Heart left ventricle (tissue), 16 donors: ENCODE data around the gene FZD10. TPM values are rescaled to one million over a fixed set of nuclear protein-coding genes. Genes with fewer than 3 reads are reported as not detected.

ENCODE experiments used
- ATAC-seq, 4 donors: fragments of 200-7000 bp; cut with Tn5 transposase; one replicate each; pipeline ENCODE4 v1.9.1; 2020 to 2022; ENCODE audit warnings: moderate library complexity in 4 of 4, mild to moderate bottlenecking in 3 of 4, moderate number of reproducible peaks in 1 of 4
- DNase-seq, 5 donors: peaks; one replicate each; pipeline ENCODE4 v3.0.0-alpha.2; 2020
- H3K27ac ChIP-seq, 12 donors: fragments of 200-600 bp; sonication (generic) in 4 of 12; one replicate each; pipeline versions ENCODE4 v1.5.0 to v1.8.0; 2016 to 2022; ENCODE audit warnings: mild to moderate bottlenecking in 2 of 12
- H3K27me3 ChIP-seq, 9 donors: fragments of 200-600 bp; sonication (generic) in 2 of 9; one replicate each; pipeline versions ENCODE4 v1.5.1 to v1.8.0; 2016 to 2022; ENCODE audit warnings: mild to moderate bottlenecking in 3 of 9
- H3K36me3 ChIP-seq, 9 donors: fragments of 200-600 bp; sonication (generic) in 2 of 9; one replicate each; pipeline versions ENCODE4 v1.5.0 to v1.8.0; 2018 to 2022; ENCODE audit warnings: mild to moderate bottlenecking in 2 of 9
- H3K4me1 ChIP-seq, 12 donors: fragments of 200-600 bp; sonication (generic) in 4 of 12; one replicate each; pipeline versions ENCODE4 v1.5.0 to v1.8.0; 2016 to 2022; ENCODE audit warnings: mild to moderate bottlenecking in 3 of 12
- H3K4me3 ChIP-seq, 12 donors: fragments of 200-600 bp; sonication (generic) in 4 of 12; one replicate each; pipeline versions ENCODE4 v1.5.0 to v1.8.0; 2017 to 2022; ENCODE audit warnings: mild to moderate bottlenecking in 9 of 12, moderate library complexity in 4 of 12
- H3K9me3 ChIP-seq, 12 donors: fragments of 200-600 bp; sonication (generic) in 4 of 12; one replicate each; pipeline versions ENCODE4 v1.5.0 to v1.8.0; 2016 to 2022; ENCODE audit warnings: mild to moderate bottlenecking in 1 of 12
- POLR2A ChIP-seq, 2 donors: fragments of 450-650 bp; IDR thresholded peaks; one replicate each; pipeline ENCODE4 v1.6.1; 2017; ENCODE audit warnings: antibody characterized with exemption in 2 of 2, mild to moderate bottlenecking in 2 of 2, moderate library complexity in 2 of 2
- WGBS, 4 donors: extraction: QIAGEN DNeasy Blood & Tissue Kit in 2 of 4; methylation state at CpG; one replicate each; pipeline versions ENCODE4 v1.1.5 to v1.1.7; 2013 to 2018; 5-methylcytosine and 5-hydroxymethylcytosine counted together
- intact Hi-C, 10 donors: fragments of 100-400 bp; cut with DNase I; formaldehyde crosslinking; loops; one replicate each; pipeline versions ENCODE4 v1.11.1 to v1.14.2; 2022
- polyA plus RNA-seq, 2 donors: library from polyadenylated mRNA; stranded (reverse); fragments of 200-250 nt; gene quantifications; one replicate each; pipeline ENCODE4 v1.2.3, GENCODE V29; 2013
- total RNA-seq, 9 donors: library from RNA; depleted of rRNA in 2 of 9; stranded (reverse); fragments of >200 nt in 2 of 9; fragmentation: NEBNext Ultra II Directional in 3 of 9; extraction: Animal tissue kit (Norgen Biotek cat#: 25700) in 3 of 9; gene quantifications; one replicate each; pipeline versions ENCODE4 v1.1.0 to v1.2.4, GENCODE V29; 2016 to 2023
- TF ChIP-seq, protein P1 (sequence below), 12 donors: fragments of 200-600 bp; sonication (generic) in 4 of 12; IDR thresholded peaks; one replicate each; pipeline versions ENCODE4 v1.5.0 to v1.8.0; 2018 to 2022; ENCODE audit warnings: antibody characterized with exemption in 12 of 12, mild to moderate bottlenecking in 5 of 12
- donor health status: ischemic (EF 13 %, LVEDD 7.1; RV severe dilation, severe dysfunction).
- donor health status: healthy with polysubstance abuse.
- donor health status: DM: no; HTN: yes; CAD: no.
- donor health status: DM: no; HTN: no; CAD: no.
- donor health status: ischemic (EF 25% LVEDD 6.9; RV normal size, moderate dysfunction).
- donor health status: ischemic (EF 25% LVEDD 5.7; RV mildly dilated, moderate dysfunction).
- donor health status: healthy.
- donor health status: DM: yes; HTN: yes; CAD: no.
- donor health status: ischemic (EF 35%, LVEDD 5.7; RV mildly dilated, moderate dysfunction).
- donor health status: nonischemic (EF 11% LVEDD 7.7; RV severe dilation, severe dysfunction).
- donor health status: DM: yes; HTN: yes; CAD: no.
- donor health status: PGD.
- donor health status: ischemic (EF 29% LVEDD 5.4; RV normal size, mild dysfunction).
- donor health status: nonischemic (EF 23%, LVEDD 6.1; RV moderate dilation, normal function).

FZD10 gene
- total and polyA plus RNA-seq, 11 donors = 0.06 to 0.23 (median 0.10) TPM; not detected in 3

DNA sequence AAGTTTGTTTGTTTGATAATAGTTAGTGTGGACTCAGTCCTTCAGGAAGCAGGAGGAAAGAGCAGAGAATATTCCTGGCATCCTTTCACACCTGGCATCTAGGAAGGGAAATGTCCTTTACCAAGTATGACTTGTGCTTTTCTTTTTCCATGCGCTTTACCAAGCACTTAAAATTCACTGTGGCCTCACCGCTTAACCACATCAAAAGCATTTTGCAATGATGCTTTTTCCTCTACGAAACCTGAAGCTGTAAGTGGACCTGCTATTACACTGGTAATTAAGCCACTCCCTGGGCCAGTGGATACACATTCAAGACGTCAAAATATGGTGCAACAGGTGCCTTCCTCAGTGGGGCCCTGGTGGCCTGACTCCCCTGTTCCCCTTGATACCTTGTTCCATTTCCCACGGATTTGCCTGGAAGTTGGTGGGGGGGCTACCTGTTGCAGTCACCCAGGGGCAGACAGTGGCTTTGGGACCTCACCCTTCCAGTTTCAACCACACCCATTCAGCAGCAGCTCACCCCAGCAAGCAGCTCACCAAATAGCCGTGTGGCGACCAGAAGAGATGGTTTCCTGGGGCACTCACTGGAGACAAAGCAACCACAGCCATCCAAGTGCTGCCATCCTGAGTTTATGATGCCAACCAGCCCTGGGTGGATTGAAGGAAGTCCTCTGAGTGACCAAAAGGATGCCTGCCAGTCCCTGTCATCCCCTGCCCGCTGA lies 14.2 kb upstream of the FZD10 start:
- Histone ChIP-seq H3K4me3 (no peak overlapping the region), H3K4me1 (no peaks in the 10 kb centered on the region), H3K27me3 (peaks cover 0 to 36% (median 0%) of the 10 kb centered on the region in 9 donors), H3K27ac (no peak overlapping the region), H3K36me3 (no peaks in the 10 kb centered on the region), H3K9me3 (no peaks in the 10 kb centered on the region)
- whole genome bisulfite sequencing, 4 donors = 50 to 78% (median 65%) methylated on average over 8 of the region's 8 CpGs
- intact Hi-C loops = no loop called here
- ATAC-seq (no peak), DNase-seq (no peak)
- TF ChIP-seq POLR2A (IDR thresholded peaks at IDR 0.05) = no peak
- TF ChIP-seq, protein P1, sequence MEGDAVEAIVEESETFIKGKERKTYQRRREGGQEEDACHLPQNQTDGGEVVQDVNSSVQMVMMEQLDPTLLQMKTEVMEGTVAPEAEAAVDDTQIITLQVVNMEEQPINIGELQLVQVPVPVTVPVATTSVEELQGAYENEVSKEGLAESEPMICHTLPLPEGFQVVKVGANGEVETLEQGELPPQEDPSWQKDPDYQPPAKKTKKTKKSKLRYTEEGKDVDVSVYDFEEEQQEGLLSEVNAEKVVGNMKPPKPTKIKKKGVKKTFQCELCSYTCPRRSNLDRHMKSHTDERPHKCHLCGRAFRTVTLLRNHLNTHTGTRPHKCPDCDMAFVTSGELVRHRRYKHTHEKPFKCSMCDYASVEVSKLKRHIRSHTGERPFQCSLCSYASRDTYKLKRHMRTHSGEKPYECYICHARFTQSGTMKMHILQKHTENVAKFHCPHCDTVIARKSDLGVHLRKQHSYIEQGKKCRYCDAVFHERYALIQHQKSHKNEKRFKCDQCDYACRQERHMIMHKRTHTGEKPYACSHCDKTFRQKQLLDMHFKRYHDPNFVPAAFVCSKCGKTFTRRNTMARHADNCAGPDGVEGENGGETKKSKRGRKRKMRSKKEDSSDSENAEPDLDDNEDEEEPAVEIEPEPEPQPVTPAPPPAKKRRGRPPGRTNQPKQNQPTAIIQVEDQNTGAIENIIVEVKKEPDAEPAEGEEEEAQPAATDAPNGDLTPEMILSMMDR (IDR thresholded peaks at IDR 0.05) = no peak

DNA sequence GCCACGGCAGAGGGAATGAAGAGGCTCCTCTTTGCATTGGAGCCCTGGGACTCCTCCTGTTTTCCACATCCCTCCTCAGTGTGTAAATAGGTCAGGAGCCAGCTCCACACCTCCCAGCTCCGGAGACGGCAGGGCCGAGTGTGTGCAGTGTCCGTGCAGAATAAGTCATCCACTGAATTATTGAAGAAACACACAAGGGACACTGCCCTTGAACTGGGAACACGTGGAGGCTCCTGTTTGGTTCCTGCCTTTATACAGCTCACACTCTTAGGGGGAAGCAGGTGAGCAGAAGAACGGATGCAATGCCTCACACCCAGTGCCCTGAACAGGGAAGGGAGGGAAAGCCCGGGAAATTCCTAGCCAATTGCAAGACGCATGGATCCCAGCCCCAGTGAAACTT lies 10.4 kb upstream of the FZD10 start:
- Histone ChIP-seq H3K27ac (no peak overlapping the region), H3K4me1 (no peaks in the 10 kb centered on the region), H3K4me3 (no peak overlapping the region), H3K9me3 (no peaks in the 10 kb centered on the region), H3K36me3 (no peaks in the 10 kb centered on the region), H3K27me3 (peaks cover 0 to 44% (median 12%) of the 10 kb centered on the region in 9 donors)
- intact Hi-C loops = no loop called here
- TF ChIP-seq POLR2A (IDR thresholded peaks at IDR 0.05) = no peak
- TF ChIP-seq, protein P1 (IDR thresholded peaks at IDR 0.05) = no peak
- ATAC-seq = no peak
- DNase-seq = no peak
- WGBS, 4 donors = 67 to 83% (median 81%) methylated on average over 5 to 9 of the region's 9 CpGs

DNA sequence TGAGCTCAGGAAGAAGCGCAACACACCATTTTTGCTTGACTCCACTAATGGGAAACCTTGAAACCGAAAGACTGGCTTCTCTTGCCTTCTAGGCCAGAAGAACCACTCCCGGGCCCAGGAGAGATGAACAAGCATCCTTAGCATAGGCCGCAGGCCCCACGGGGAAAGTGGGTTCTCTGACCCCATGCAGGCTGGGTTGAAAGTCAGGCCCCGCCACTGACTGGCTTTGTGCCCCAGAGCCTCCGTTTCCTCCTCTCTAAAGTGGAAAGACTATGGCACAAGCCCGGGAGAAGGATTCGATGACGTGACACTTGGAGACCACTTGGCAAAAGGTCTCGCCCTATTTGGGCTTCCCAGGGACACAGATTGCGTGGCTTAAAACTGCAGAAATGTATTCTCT lies 9.9 kb upstream of the FZD10 start:
- TF ChIP-seq POLR2A (IDR thresholded peaks at IDR 0.05) = no peak
- TF ChIP-seq, protein P1 (IDR thresholded peaks at IDR 0.05) = no peak
- Histone ChIP-seq H3K27ac (no peak overlapping the region), H3K4me3 (no peak overlapping the region), H3K4me1 (no peaks in the 10 kb centered on the region), H3K36me3 (no peaks in the 10 kb centered on the region), H3K27me3 (peaks cover 0 to 49% (median 17%) of the 10 kb centered on the region in 9 donors), H3K9me3 (no peaks in the 10 kb centered on the region)
- 80 to 88% (median 86%) methylated on average over 12 of the region's 12 CpGs for WGBS, 4 donors
- DNase-seq = no peak
- ATAC-seq = no peak
- intact Hi-C loops = no loop called here

DNA sequence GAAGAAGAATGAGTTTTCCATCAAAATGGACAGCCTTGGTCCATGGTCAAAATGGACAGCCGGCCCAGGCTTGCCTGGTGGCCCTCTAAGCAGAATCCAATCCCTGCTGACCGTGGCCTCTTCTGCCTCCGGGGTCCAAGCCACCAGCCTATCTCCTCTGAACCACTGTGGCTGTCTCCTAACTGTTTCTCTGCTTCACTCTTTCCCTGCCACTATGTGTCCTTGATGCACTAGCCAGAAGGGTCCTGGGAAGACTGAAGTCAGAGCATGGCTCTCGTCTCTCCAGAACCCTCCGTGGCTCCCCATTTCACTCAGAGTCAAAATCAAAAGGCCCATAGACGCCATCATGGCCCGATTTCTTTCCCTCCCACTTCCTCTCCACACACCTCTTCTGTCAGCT lies 8.5 kb upstream of the FZD10 start:
- Histone ChIP-seq H3K4me1 (no peaks in the 10 kb centered on the region), H3K4me3 (no peak overlapping the region), H3K36me3 (no peaks in the 10 kb centered on the region), H3K9me3 (no peaks in the 10 kb centered on the region), H3K27me3 (peaks cover 6 to 57% (median 24%) of the 10 kb centered on the region in 9 donors), H3K27ac (no peak overlapping the region)
- ATAC-seq (no peak), DNase-seq (no peak)
- intact Hi-C loops = no loop called here
- 82 to 89% (median 83%) methylated on average over 7 of the region's 7 CpGs for WGBS, 4 donors
- TF ChIP-seq POLR2A (IDR thresholded peaks at IDR 0.05) = no peak
- TF ChIP-seq, protein P1 (IDR thresholded peaks at IDR 0.05) = no peak
